Smooth muscle cell (in vitro differentiated cells): ENCODE data around the gene BMP5. TPM values are rescaled to one million over a fixed set of nuclear protein-coding genes. Genes with fewer than 3 reads are reported as not detected.

Experiments
- DNase-seq: peaks from one replicate; lab custom pipeline; 2025; ENCODE audit not compliant: unreplicated experiment; lab: John Stamatoyannopoulos, UW
- H2AFZ ChIP-seq: fragments of 200-600 bp; sonication (generic); 2 replicates; pipeline ENCODE4 v1.6.0; 2016; ENCODE audit warnings: antibody characterized with exemption, low read depth, mild to moderate bottlenecking
- H3F3A ChIP-seq: fragments of 200-600 bp; sonication (generic); 2 replicates; pipeline ENCODE4 v1.6.0; 2017; ENCODE audit warnings: antibody characterized with exemption, low read depth
- H3K27ac ChIP-seq: fragments of 200-600 bp; sonication (generic); 2 replicates; pipeline ENCODE4 v1.5.1; 2016; ENCODE audit warnings: low read depth, mild to moderate bottlenecking
- H3K27me3 ChIP-seq: fragments of 200-600 bp; sonication (generic); 2 replicates; pipeline ENCODE4 v1.6.1; 2016; ENCODE audit warnings: low read depth, mild to moderate bottlenecking
- H3K36me3 ChIP-seq: fragments of 200-600 bp; sonication (generic); 2 replicates; pipeline ENCODE4 v1.5.1; 2016; ENCODE audit warnings: low read depth
- H3K4me1 ChIP-seq: fragments of 200-600 bp; sonication (generic); 2 replicates; pipeline ENCODE4 v1.5.1; 2016; ENCODE audit warnings: low read depth
- H3K4me2 ChIP-seq: fragments of 200-600 bp; sonication (generic); 2 replicates; pipeline ENCODE4 v1.6.0; 2016; ENCODE audit warnings: mild to moderate bottlenecking
- H3K4me3 ChIP-seq: fragments of 200-600 bp; sonication (generic); 2 replicates; pipeline ENCODE4 v1.5.1; 2016; ENCODE audit warnings: mild to moderate bottlenecking
- H3K79me2 ChIP-seq: fragments of 200-600 bp; sonication (generic); 2 replicates; pipeline ENCODE4 v1.6.0; 2016; ENCODE audit warnings: low read depth, mild to moderate bottlenecking
- H3K9ac ChIP-seq: fragments of 200-600 bp; sonication (generic); 2 replicates; pipeline ENCODE4 v1.6.0; 2016; ENCODE audit warnings: low read depth
- H3K9me3 ChIP-seq: fragments of 200-600 bp; sonication (generic); replicated peaks from 2 replicates; pipeline ENCODE4 v1.5.1; 2016; ENCODE audit warnings: low read depth
- H4K20me1 ChIP-seq: fragments of 200-600 bp; sonication (generic); 2 replicates; pipeline ENCODE4 v1.6.0; 2016; ENCODE audit warnings: low read depth
- CTCF ChIP-seq: fragments of 200-600 bp; sonication (generic); IDR thresholded peaks from 2 replicates; pipeline ENCODE4 v1.5.1; 2017; ENCODE audit warnings: borderline replicate concordance, mild to moderate bottlenecking, antibody characterized with exemption; ENCODE audit not compliant: insufficient read depth, poor library complexity, severe bottlenecking
- WGBS: methylation state at CpG from one replicate; pipeline ENCODE4 v1.1.7; 2016; ENCODE audit warnings: low lambda C conversion rate; 5-methylcytosine and 5-hydroxymethylcytosine counted together
- polyA plus RNA-seq: library from polyadenylated mRNA; unstranded; fragments of >200 nt; fragmentation: Nextera tagmentation; extraction: Ambion mirVana; gene quantifications from 2 replicates; pipeline ENCODE4 v1.2.1, GENCODE V29; 2016
- total RNA-seq: library from RNA; depleted of rRNA; stranded (reverse); fragments of >200 nt; gene quantifications from 2 replicates; pipeline ENCODE4 v1.2.3, GENCODE V29; 2014

The BMP5 gene
- total and polyA plus RNA-seq, 2 experiments from 2014 or later: 0.07 to 3.5 TPM

DNA sequence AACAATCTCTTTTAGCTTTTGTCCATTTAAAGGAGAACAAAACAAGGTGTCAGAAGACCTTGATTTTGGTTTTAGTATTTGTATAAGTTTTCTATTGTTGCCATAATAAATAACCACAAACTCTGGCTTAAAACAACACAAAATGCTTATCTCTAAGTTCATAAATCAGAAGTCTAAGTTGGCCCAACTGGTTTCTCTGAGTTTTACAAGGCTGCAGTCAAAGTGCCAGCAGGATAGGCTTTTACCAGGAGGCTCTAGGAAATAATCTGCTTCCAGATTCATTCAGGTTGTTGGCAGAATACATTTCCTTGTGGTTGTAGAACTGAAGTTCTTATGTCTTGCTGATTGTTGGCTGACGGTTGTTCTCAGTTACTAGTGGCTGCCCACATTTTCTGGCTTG lies 149.2 kb downstream of the BMP5 start:
- Histone ChIP-seq H3K4me1 (no peaks in the 10 kb centered on the region), H2AFZ (peak overlapping the region; percentile 49), H3K79me2 (no peaks in the 10 kb centered on the region), H3K9ac (no peak overlapping the region), H4K20me1 (no peaks in the 10 kb centered on the region), H3K9me3 (no peaks in the 10 kb centered on the region), H3K27me3 (no peaks in the 10 kb centered on the region), H3K4me2 (no peak overlapping the region), H3F3A (no peaks in the 10 kb centered on the region), H3K4me3 (no peak overlapping the region), H3K27ac (no peak overlapping the region), H3K36me3 (no peaks in the 10 kb centered on the region)
- WGBS: 79% methylated on average over 1 of the region's 1 CpG
- no peak for DNase-seq
- no peak for TF ChIP-seq CTCF

GRCh38 chr6:55714831-55715230 lies 160.6 kb downstream of the BMP5 start:
- H2AFZ ChIP-seq: no peak overlapping the region
- no peaks in the 10 kb centered on the region for H3K27me3 ChIP-seq
- H3F3A ChIP-seq: no peaks in the 10 kb centered on the region
- no peak overlapping the region for H3K9ac ChIP-seq
- no peaks in the 10 kb centered on the region for H3K9me3 ChIP-seq
- H3K79me2 ChIP-seq: no peaks in the 10 kb centered on the region
- no peak overlapping the region for H3K27ac ChIP-seq
- 87% methylated on average over 4 of the region's 4 CpGs for WGBS
- H3K4me1 ChIP-seq: no peaks in the 10 kb centered on the region
- no peak overlapping the region for H3K4me2 ChIP-seq
- no peaks in the 10 kb centered on the region for H4K20me1 ChIP-seq
- TF ChIP-seq CTCF: no peak
- DNase-seq: no peak
- H3K36me3 ChIP-seq: no peaks in the 10 kb centered on the region
- H3K4me3 ChIP-seq: no peak overlapping the region

DNA sequence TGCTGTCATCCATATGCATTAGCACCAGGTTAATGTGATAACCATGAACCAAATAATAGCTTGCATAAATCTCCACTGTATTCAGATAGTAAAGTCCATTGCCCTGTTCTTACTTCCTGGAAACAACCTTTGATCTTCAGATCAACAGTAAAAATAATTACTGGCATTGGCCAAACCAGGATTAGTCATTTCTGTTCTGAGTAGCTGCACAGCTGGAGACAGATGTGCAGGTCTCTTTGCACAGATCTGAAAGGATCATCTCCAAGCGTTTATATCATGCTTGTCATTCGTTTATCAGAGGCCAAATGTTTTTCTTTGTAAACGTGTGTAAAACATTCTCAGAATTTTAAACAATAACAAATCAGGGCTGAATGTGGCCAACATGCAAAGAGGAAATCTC lies 162.0 kb downstream of the BMP5 start:
- Histone ChIP-seq H2AFZ (no peak overlapping the region), H3K9me3 (no peaks in the 10 kb centered on the region), H3K27me3 (no peaks in the 10 kb centered on the region), H4K20me1 (no peaks in the 10 kb centered on the region), H3K79me2 (no peaks in the 10 kb centered on the region), H3K36me3 (no peaks in the 10 kb centered on the region), H3K9ac (no peak overlapping the region), H3K27ac (no peak overlapping the region), H3K4me2 (no peak overlapping the region), H3F3A (no peaks in the 10 kb centered on the region), H3K4me1 (no peaks in the 10 kb centered on the region), H3K4me3 (no peak overlapping the region)
- TF ChIP-seq CTCF: no peak
- WGBS: 14% methylated on average over 3 of the region's 3 CpGs
- no peak for DNase-seq

DNA sequence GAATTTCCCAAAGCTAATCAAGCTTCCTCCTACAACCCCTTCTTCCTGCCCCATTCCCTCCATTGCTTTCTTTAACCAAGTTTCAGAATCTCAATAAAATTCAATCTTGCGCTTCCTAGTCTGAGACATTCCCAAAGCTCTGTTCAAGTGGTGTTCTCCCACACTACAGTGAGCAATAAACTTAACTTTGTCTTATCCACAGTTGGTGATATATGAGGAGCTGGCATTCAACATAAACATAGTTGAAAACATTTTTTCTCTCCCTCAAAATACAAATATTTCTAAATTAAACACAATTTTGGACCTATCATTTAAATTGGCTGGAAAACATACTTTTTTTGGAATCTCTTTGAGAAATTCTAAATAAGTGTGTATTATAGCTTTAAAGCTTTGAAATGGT lies 166.7 kb downstream of the BMP5 start:
- Histone ChIP-seq H3K79me2 (no peaks in the 10 kb centered on the region), H3K9ac (no peak overlapping the region), H2AFZ (no peak overlapping the region), H4K20me1 (no peaks in the 10 kb centered on the region), H3K4me1 (peaks cover 5% of the 10 kb centered on the region), H3K27me3 (no peaks in the 10 kb centered on the region), H3K4me2 (no peak overlapping the region), H3K36me3 (no peaks in the 10 kb centered on the region), H3K4me3 (no peak overlapping the region), H3F3A (no peaks in the 10 kb centered on the region), H3K27ac (no peak overlapping the region), H3K9me3 (no peaks in the 10 kb centered on the region)
- no peak for TF ChIP-seq CTCF
- WGBS: 65% methylated on average over 1 of the region's 1 CpG
- DNase-seq: no peak
